GM21717 (cell line): ENCODE measurements around the gene SULT1A4.
"Not testable (repeated sequence)": the region's sequence is repeated elsewhere in the genome, so short reads cannot be mapped to it uniquely, and the experiment has no call there.

Experiments
- ATAC-seq: cut with Tn5 transposase; IDR thresholded peaks from one replicate; pipeline ENCODE4 v1.9.1; 2021; ENCODE audit warnings: mild to moderate bottlenecking, moderate library complexity; ENCODE audit not compliant: unreplicated experiment

SULT1A4 gene

DNA sequence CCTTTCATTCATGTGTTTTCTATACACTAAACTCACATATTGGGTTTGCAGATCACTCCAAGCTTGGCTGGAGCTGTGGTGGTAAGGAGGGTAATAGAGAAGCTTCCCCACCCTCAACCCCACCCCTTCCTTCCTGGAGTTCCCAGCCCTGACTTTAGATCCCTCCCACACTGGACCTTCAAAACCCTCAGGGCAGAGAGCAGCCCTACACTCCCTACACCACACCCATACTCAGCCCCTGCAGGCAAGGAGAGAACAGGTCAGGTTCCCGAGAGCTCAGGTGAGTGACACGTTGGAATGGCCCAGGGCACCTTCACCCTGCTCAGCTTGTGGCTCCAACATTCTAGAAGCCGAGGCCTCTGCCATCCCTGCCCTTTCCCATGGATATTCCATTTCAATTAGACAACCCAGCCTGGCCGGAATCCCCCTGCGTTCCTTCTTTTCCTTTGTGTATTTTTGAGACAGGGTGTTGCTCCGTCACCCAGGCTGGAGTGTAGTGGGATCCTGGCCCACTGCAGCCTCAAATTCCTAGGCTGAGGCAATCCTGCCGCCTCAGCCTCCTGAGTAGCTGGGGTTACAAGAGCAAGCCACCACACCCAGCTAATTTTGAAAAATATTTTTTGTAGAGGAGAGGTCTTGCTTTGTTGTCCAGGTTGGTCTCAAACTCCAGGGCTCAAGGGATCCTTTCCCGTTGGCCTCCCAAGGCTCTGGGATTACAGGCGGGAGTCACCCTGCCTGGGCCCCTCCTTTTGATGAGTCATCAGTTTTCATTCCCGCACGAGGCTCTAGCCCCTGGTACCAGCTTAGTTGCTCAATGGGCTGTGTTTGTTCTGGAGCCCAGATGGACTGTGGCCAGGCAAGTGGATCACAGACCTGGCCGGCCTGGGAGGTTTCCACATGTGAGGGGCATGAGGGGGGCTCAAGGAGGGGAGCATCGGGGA lies at the start of gene SULT1A4:
TSS of gene SULT1A4 (plus strand) at position 208 of the 941 bp plus-strand sequence. CDS start 1,473 bp downstream, outside the sequence.
- ATAC-seq = not testable (repeated sequence)

DNA sequence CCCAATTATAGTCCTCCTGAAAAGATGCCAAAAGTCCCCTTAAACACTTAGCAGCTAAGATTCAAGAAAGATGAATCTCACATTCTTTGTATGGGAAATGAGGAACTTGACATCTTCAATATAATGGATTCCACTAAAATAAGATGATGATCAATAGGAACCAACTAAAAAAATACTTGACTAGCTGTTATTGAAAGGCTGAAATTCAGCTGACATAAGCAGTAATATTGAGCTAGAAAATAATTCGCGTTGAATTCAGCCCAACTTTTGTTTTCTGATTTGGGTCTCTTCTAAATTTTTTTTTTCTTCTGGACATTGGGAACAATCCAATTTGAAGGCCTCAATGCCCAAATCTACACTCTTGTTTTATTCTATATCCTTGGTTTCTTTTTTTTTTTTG lies 36.1 kb upstream of the SULT1A4 start:
- not testable (repeated sequence) for ATAC-seq

DNA sequence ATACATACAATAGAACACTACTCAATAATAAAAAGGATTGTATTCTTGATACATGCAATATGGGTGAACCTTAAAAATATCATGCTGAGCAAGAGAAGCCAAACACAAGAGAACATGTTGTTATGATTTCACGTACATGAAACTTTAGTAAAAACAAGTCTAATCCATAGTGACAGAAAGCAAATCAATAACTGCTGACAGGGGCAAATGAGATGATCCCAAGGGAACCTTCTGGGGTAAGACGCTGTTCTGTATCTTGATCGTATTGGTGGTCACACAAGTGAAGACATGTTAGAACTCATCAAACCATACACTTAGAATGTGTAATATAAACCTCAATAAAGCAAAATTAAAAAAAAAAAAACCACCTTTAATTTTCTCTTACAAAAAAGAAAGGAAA lies 34.3 kb upstream of the SULT1A4 start:
- not testable (repeated sequence) for ATAC-seq

DNA sequence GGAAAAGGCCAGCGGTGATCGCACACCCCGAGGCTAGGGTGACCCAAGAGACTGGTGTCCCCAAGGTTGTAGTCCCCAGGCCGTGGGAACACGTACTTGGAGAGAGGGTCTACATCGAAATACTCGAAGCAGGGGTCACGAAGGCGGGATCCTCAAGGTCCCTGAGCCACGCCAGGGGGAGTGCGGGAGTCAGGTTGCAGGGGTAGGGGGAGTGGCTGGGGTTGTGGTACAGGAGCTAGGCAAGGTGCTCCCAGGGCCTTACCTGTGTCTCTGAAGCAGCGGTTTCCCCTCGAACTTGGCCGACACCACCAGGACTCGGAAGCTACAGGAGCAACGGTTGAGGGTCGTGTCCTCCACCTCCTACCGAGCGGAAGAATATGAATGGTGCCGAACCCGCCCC lies 6.0 kb upstream of the SULT1A4 start:
- ATAC-seq = peak; percentile 17

DNA sequence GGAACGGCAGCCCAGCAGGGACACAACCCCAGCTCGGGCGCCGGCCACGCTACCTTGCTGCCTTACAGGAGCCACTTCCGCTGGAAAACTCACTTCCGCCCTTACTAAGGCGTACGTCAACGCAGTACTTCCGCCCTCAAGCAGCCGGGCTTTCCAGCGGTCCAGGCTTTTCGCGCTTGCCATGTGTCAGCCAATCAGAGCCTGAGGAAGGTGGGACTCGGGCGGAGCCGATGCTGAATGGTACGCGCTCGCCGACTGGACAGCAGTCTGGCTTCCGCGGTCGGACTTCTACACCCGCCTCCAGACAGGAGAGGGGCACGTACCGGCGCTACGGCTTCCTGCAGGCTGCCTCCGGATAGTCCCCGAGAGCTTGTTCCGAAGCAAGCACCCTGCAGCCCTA lies 5.4 kb upstream of the SULT1A4 start, which contains the start of the genes BOLA2 and SLX1B:
TSS of gene BOLA2 (minus strand) at position 83 of the 400 bp plus-strand sequence. CDS start 98 bp downstream, outside the sequence.
TSS of gene SLX1B (plus strand) at position 265 of the 400 bp plus-strand sequence.
- peak; percentile 82 for ATAC-seq

DNA sequence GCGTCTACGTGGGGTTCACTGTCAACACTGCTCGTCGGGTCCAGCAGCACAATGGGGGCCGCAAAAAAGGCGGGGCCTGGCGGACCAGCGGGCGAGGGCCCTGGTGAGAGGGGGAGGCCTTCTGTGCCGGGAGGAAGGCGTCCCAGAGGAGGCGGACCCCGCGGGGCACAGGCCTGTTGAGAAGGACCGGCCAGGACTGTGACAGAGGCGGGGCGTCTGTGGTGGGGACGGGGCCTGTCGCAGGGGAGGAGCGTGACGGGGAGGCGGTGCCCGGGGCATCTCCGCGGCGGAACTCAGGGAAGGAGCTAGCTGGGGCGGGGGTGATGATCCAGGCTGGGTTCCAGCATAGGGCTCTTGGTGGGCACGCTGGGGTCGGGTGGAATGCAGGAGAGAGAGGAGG lies 4.9 kb upstream of the SULT1A4 start:
- ATAC-seq = peak; percentile 55

DNA sequence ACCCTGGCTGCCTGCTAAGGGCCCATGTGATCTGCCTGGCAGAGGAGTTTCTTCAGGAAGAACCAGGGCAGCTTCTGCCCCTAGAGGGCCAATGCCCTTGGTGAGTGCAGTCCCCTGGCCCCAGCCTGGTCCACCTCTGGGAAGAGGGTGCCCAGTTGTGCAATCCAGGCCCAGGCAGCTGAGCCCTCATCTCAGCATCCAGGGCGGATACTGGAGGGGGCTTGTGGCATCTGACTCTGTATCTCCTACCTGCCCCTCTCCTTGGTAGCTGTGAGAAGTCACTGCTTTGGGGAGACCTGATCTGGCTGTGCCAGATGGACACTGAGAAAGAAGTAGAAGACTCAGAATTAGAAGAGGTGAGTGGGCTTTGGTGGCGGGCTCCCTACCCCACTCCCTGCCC lies 2.1 kb upstream of the SULT1A4 start:
- not testable (repeated sequence) for ATAC-seq

DNA sequence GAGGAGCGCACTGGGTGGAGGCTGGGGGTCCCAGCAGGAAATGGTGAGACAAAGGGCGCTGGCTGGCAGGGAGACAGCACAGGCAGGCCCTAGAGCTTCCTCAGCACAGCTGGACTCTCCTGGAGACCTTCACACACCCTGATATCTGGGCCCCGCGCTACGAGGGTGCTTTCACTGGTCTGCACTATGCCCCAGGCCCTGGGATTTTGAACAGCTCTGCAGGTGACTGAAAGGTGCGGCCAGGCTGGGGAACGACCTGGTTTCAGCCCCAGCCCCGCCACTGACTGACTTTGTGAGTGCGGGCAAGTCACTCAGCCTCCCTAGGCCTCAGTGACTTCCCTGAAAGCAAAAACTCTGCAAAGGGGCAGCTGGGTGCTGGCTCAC lies 926 bp downstream of the SULT1A4 start:
- not testable (repeated sequence) for ATAC-seq

DNA sequence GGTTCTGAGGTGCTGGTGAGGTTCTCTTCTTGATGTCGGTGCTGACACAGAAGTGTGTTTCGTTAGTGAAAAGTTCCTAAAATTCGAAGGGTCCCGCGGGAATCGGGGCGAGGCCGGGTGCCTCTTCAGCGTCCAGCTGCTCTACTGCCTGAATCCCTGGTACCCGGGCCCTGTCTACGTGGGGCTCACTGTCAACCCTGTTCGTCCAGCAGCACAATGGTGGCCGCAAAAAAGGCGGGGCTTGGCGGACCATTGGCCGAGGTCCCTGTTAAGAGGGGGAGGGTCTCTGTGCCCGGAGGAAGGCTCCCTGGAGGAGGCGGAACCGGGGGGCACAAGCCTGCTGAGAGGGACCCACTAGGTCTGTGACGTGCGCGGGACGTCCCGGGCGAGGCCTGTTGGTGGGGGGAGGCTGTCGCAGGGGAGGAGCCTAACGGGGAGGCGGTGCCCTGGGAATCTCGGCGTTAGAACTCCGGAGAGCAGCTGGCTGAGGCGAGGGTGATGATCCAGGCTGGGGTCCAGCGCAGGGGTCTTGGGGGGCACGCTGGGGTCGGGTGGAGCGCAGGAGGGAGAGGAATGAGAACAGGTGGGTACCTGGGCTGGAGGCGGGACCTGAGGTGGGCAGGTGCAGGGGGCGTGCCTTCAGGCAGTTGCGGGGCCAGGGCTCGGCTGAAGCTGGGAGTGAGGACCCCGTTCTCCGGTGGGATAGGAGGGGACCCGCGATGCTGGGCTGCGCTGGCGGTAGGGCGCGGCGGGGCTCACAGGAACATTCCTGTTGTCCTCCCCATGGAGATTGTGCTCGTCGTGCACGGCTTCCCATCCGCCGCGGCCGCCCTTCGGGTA lies 6.5 kb downstream of the SULT1A4 start:
- not testable (repeated sequence) for ATAC-seq

DNA sequence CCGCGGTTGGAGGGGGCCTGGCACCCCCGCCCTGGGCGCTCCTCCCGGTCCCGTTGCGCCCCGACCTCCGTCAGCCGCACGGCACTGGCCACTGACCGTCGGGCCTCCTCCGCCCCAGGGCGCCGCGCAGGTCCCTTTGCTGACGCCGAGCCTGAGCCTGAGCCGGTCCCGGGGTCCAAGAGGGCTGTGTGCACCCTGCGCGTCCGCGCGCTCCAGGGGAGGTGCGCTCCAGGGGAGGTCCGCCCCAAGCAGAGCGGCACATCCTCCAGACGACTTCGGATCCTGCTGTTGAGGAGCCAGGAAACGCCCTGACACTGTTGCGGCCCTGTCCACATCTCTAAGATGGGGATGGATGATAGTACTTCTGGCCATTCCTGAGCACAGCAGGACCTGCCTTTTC lies 7.2 kb downstream of the SULT1A4 start:
- not testable (repeated sequence) for ATAC-seq

DNA sequence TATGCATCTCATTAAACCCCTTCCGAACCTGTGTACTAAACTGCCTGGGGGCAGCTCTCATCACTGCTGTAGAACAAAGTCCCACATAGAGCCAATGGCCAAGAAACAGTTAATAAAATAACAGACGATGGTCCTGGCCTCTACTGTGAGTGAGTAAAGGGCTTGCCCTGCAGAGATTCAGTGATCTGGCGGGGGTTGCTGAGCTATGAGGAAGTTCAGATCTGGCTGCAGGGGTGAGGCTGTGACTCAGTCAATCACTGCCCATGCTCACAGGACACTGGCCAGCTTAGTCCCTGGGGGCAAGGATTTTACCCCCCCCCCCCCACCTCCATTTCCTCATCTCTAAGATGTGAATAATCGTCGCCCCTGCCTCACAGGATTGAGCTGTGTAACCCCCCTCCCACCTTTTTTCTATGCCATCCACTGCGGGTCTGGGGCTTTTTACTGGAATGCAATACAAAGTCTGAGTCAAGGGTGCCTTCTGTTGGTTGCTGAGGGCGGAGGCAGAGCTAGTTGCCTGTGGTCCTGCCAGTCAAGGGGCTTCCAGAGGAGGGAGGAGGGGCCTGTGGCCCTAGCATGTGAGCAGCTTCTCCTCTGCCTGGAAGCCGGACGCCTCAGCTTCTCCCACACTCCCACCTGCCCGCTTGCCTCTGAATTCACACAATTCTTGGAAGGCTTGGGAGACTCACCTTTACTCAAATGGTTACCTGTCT lies 8.1 kb downstream of the SULT1A4 start:
- not testable (repeated sequence) for ATAC-seq

DNA sequence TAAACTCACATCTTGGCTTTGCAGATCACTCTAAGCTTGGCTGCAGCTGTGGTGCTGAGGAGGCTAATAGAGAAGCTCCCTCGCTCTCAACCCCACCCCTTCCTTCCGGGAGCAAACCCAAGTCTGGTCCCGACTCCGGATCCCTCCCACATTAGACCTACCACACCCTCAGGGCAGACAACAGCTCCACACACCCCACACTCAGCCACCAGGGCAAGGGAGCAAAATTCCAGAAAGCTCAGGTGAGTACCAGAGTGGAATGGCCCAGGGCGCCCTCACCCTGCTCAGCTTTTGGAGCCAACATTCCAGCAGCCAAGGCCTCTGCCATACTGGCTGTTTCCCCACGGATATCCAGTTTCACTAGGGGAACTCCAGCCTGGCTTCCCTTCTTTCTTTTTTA lies 9.9 kb downstream of the SULT1A4 start:
- ATAC-seq = not testable (repeated sequence)

DNA sequence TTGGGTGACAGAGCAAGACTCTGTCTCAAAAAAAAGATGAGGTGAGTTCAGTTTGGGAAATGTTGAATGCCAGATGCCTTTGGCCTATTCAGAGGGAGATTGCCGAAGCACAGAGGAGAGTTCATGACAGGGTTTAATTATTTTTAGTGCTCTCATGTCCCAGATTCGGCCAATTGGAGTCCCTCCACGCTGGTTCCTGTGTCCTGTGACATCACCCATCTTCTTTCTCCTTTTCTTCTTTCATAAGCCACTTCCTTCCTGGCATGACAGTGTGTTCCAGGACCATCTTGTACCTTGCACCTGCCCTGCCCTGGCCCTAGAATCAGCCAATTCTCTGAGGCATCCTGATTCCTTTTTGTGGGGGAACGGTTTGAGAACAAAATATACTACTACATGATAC lies 12.4 kb downstream of the SULT1A4 start:
- not testable (repeated sequence) for ATAC-seq

DNA sequence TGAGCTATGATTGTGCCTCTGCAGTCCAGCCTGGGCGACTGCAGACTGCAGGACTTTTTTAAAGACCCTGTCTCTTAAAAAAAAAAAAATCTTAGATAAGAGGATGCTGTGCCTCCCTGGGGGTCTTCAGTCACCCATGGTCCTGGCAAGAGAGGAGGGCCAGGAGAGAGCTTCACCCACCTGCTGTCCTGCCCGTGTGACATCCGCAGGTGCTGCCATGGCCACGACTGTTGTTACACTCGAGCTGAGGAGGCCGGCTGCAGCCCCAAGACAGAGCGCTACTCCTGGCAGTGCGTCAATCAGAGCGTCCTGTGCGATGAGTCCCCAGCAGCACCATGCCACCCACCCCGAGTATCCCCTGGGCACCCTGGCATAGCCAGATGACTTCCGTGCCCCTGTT lies 22.6 kb downstream of the SULT1A4 start:
- not testable (repeated sequence) for ATAC-seq

DNA sequence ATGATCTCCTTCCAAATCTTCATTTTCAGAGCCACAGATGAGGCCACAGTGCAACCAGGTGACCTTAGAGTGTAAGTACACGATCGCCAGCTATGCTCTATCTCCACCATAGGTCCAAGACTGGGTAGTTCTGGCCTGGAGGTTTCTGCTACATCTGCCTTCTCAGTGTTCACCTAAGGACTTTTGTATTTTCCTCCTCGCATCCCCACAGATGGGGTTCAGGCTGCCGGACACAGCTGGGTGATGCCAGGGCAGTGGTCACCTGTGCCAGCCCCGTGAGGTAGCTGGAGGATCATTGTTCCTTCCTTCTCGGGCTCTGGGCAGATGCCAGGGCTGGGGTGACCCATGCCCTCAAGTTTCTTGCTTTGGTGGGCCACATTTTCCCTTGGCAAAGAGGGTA lies 46.6 kb downstream of the SULT1A4 start, which contains the start of gene NPIPB12:
TSS of gene NPIPB12 (minus strand) at position 101 of the 400 bp plus-strand sequence.
- ATAC-seq = not testable (repeated sequence)
